Endothelial cell of umbilical vein (primary cell): ENCODE measurements around the gene ZPR1. TPM values are rescaled to one million over a fixed set of nuclear protein-coding genes. Genes with fewer than 3 reads are reported as not detected.

Experiments used
- BruUV-seq: library from RNA; stranded (reverse); fragments of 400-500 nt; replicated peaks from 2 replicates; lab custom pipeline; 2021; lab: Mats Ljungman, UMichigan
- CTCF ChIA-PET: fragments of 300-600, 350-600 bp; sonication (Branson Sonifier 250); formaldehyde crosslinking; loops from one replicate; lab custom pipeline; 2021; ENCODE audit warnings: antibody characterized with exemption, inconsistent platforms; lab: Charles Lee
- POLR2A ChIA-PET: fragments of 300-600, 350-600 bp; sonication (Branson Sonifier 250); formaldehyde crosslinking; loops from one replicate; lab custom pipeline; 2021; ENCODE audit warnings: antibody characterized with exemption, inconsistent platforms; lab: Charles Lee
- DNase-seq: peaks from one replicate; pipeline ENCODE4 v3.0.0-alpha.2; 2011; ENCODE audit warnings: low read depth, low spot score
- FAIRE-seq: peaks from 2 replicates; lab custom pipeline; 2011; peaks lifted over from hg19 to GRCh38; lab: Jason Lieb, UNC
- H2AFZ ChIP-seq: 2 replicates; pipeline ENCODE4 v1.6.0; 2012; ENCODE audit warnings: low read depth, low read length, control low read depth, inconsistent platforms
- H3K27ac ChIP-seq: 2 replicates; pipeline ENCODE4 v1.5.1; 2011; ENCODE audit warnings: low read depth, mild to moderate bottlenecking, control low read depth, low read length, moderate library complexity; ENCODE audit not compliant: insufficient read depth
- H3K27me3 ChIP-seq, 2 experiments: 2 replicates each; pipeline versions ENCODE4 v1.6.0 to v1.6.1; 2011; ENCODE audit warnings: low read length in 2 of 2, mixed read lengths in 1 of 2; ENCODE audit not compliant: control insufficient read depth in 2 of 2, insufficient read depth in 2 of 2
- H3K36me3 ChIP-seq, 2 experiments: 2 replicates in 1 of 2; 3 replicates in 1 of 2; pipeline ENCODE4 v1.5.1; 2011; ENCODE audit warnings: low read length in 2 of 2, mild to moderate bottlenecking in 1 of 2, moderate library complexity in 1 of 2; ENCODE audit not compliant: control insufficient read depth in 2 of 2, insufficient read depth in 2 of 2; ENCODE audit errors: extremely low read depth in 1 of 2
- H3K4me1 ChIP-seq: 3 replicates; pipeline ENCODE4 v1.5.1; 2011; ENCODE audit warnings: mild to moderate bottlenecking, low read length; ENCODE audit not compliant: control insufficient read depth, insufficient read depth; ENCODE audit errors: extremely low read depth
- H3K4me2 ChIP-seq: 2 replicates; pipeline ENCODE4 v1.6.1; 2011; ENCODE audit warnings: low read length, control low read depth, mixed read lengths; ENCODE audit not compliant: insufficient read depth
- H3K4me3 ChIP-seq, 3 experiments: fragments of 200-600 bp in 1 of 3; sonication (generic), shearing (Covaris generic) in 1 of 3; replicated peaks in 1 of 3; 2 replicates each; pipeline ENCODE4 v1.5.1; 2011 to 2016; ENCODE audit warnings: control low read depth in 3 of 3, low read length in 3 of 3, mild to moderate bottlenecking in 2 of 3, inconsistent platforms in 1 of 3, low read depth in 1 of 3, moderate library complexity in 1 of 3; ENCODE audit not compliant: insufficient read depth in 1 of 3
- H3K79me2 ChIP-seq: 2 replicates; pipeline ENCODE4 v1.6.0; 2012; ENCODE audit warnings: low read length, inconsistent platforms; ENCODE audit not compliant: control insufficient read depth, insufficient read depth
- H3K9ac ChIP-seq: replicated peaks from 2 replicates; pipeline ENCODE3; 2011; ENCODE audit warnings: low read length, control low read depth; ENCODE audit not compliant: insufficient read depth; ENCODE audit errors: extremely low read depth
- H3K9me1 ChIP-seq: replicated peaks from 3 replicates; pipeline ENCODE4 v1.6.0; 2011; ENCODE audit warnings: mild to moderate bottlenecking, low read length; ENCODE audit not compliant: control insufficient read depth, insufficient read depth; ENCODE audit errors: extremely low read depth
- H3K9me3 ChIP-seq: replicated peaks from 2 replicates; pipeline ENCODE4 v1.5.1; 2012; ENCODE audit warnings: low read length, inconsistent platforms; ENCODE audit not compliant: control insufficient read depth, insufficient read depth
- H4K20me1 ChIP-seq: replicated peaks from 2 replicates; pipeline ENCODE3; 2011; ENCODE audit warnings: mild to moderate bottlenecking, low read length; ENCODE audit not compliant: control insufficient read depth, insufficient read depth; ENCODE audit errors: extremely low read depth
- CTCF ChIP-seq, 2 donors: IDR thresholded peaks; 1 replicate in 1 of 2; 2 replicates in 1 of 2; pipeline ENCODE4 v1.5.1; 2011; ENCODE audit warnings: low read length in 2 of 2, mild to moderate bottlenecking in 2 of 2, moderate library complexity in 2 of 2, control low read depth in 1 of 2, inconsistent platforms in 1 of 2, low read depth in 1 of 2; ENCODE audit not compliant: insufficient read depth in 1 of 2; ENCODE audit errors: extremely low read depth in 1 of 2
- EZH2 ChIP-seq: IDR thresholded peaks from 2 replicates; pipeline ENCODE4 v1.6.1; 2012; ENCODE audit warnings: borderline replicate concordance, low read depth, mild to moderate bottlenecking, moderate library complexity, low read length, inconsistent platforms; ENCODE audit not compliant: severe bottlenecking
- FOS ChIP-seq: IDR thresholded peaks from 2 replicates; pipeline ENCODE4 v1.6.1; 2011; ENCODE audit warnings: mild to moderate bottlenecking, low read length, moderate library complexity, borderline replicate concordance; ENCODE audit not compliant: insufficient read depth
- GATA2 ChIP-seq: IDR thresholded peaks from 2 replicates; pipeline ENCODE4 v1.7.0; 2011; ENCODE audit warnings: low read depth, mild to moderate bottlenecking, moderate library complexity, mixed read lengths, low read length; ENCODE audit not compliant: insufficient read length, insufficient read depth
- JUN ChIP-seq: IDR thresholded peaks from 2 replicates; pipeline ENCODE4 v1.6.1; 2011; ENCODE audit warnings: borderline replicate concordance, low read depth; ENCODE audit not compliant: insufficient read length, insufficient read depth
- MAX ChIP-seq: IDR thresholded peaks from 2 replicates; pipeline ENCODE4 v1.6.1; 2011; ENCODE audit not compliant: insufficient read depth, insufficient read length
- MYC ChIP-seq: IDR thresholded peaks from one replicate; pipeline ENCODE4 v1.6.1; 2011; ENCODE audit warnings: mild to moderate bottlenecking, low read depth, low read length
- POLR2A ChIP-seq: IDR thresholded peaks from 2 replicates; pipeline ENCODE4 v1.6.1; 2012; ENCODE audit warnings: low read depth, mild to moderate bottlenecking, control low read depth, low read length
- POLR2AphosphoS5 ChIP-seq: IDR thresholded peaks from 2 replicates; pipeline ENCODE4 v1.6.1; 2012; ENCODE audit warnings: low read depth, mild to moderate bottlenecking, control low read depth, low read length, moderate library complexity; ENCODE audit not compliant: insufficient read depth
- dilution Hi-C: fragments of 300-500 bp; cut with MboI; formaldehyde crosslinking; loops from one replicate; pipeline ENCODE4 v1.15.0; 2019; ENCODE audit warnings: low sequenced_read_pairs; ENCODE audit not compliant: extremely low pct_ligation_motif_present
- intact Hi-C: fragments of 100-400 bp; cut with micrococcal nuclease; formaldehyde crosslinking; loops from one replicate; pipeline ENCODE4 v1.10.0; 2022
- polyA plus RNA-seq, 4 experiments: library from polyadenylated mRNA; depleted of rRNA in 3 of 4; stranded (reverse) in 3 of 4; unstranded in 1 of 4; fragments of >200 nt; gene quantifications; 2 replicates each; pipeline versions ENCODE4 v1.2.1 to v1.2.3, GENCODE V29; 2011 to 2012; ENCODE audit warnings: missing spikeins in 1 of 4
- total RNA-seq: library from RNA; stranded (reverse); gene quantifications from 2 replicates; pipeline ENCODE4 v1.2.3, GENCODE V29; 2021

ZPR1 gene
- total and polyA plus RNA-seq, 2 donors (not counting 3 experiments of a cell fraction or from before 2014, with no cell fraction given), result 22.6 to 54.5 TPM

GRCh38 chr11:116825434-116825833 lies 37.6 kb upstream of the ZPR1 start:
- no peaks in the 10 kb centered on the region for H3K79me2 ChIP-seq
- DNase-seq, result no peak
- no peaks in the 10 kb centered on the region for H3K9me1 ChIP-seq
- H3K9ac ChIP-seq, result no peak overlapping the region
- no TSS peak for BruUV-seq
- ChIA-PET CTCF (interaction anchor here (3.7 kb wide), 1 partner anchor 11 kb away, joined by 22 read pairs; the partner anchor contains the start of gene APOA1), POLR2A (no interaction called here)
- no peak overlapping the region for H3K4me3 ChIP-seq
- no peaks in the 10 kb centered on the region for H3K27me3 ChIP-seq
- no peaks in the 10 kb centered on the region for H3K4me1 ChIP-seq
- no peaks in the 10 kb centered on the region for H3K36me3 ChIP-seq
- no peak for FAIRE-seq
- TF ChIP-seq POLR2A, result no peak
- no peak for TF ChIP-seq GATA2
- H2AFZ ChIP-seq, result no peak overlapping the region
- no peaks in the 10 kb centered on the region for H4K20me1 ChIP-seq
- H3K4me2 ChIP-seq, result no peak overlapping the region
- intact Hi-C loops (no loop called here), dilution Hi-C loops (no loop called here)
- H3K9me3 ChIP-seq, result no peaks in the 10 kb centered on the region
- H3K27ac ChIP-seq, result no peak overlapping the region

DNA sequence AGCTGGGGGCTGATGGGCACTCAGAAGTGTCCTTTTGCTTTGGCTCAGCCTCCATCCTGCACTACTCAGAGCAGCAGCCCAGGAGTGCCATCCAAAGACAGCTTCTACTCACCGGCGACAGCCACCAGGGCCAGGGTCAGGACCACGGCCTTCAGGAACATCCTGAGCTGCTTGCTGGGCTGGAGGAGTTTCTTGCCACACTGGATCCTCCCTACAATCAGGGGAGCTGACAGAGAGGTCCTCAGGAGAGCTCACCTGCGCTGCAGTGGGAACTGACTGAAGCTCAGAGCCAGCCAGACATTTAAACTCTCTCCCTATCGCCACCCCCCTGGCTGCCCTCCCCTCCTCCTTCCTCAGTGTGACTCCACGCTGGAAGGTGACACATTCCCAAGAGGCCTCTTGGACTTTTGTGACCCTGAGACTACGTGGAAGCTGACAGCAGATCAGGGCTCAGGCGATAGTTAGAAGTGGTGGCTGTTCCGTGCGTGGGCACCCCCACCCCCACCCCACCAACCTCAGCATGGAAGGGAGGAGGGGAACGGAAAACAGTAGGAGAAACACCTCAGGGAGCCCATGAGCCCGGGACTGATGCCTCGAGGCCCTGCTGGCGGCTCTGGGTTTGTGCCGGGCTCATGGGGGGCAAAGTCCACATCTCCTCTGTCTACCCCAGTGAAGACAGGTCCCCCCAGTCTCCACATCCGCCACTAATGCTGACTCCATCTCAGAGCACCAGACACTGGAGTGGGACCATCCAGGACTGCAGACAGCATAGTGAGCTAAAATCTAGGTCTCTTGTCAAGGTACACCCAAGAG lies 35.4 kb upstream of the ZPR1 start, which contains the start of gene APOA4:
Gene APOA4, minus strand, starts transcription at position 274 of the 813 bp plus-strand sequence. Its CDS starts 113 bp downstream, at position 161.
- dilution Hi-C loops (no loop called here), intact Hi-C loops (no loop called here)
- Histone ChIP-seq H3K9ac (no peak within 1 kb of the TSS), H3K4me1 (no peaks in the 10 kb centered on the region), H4K20me1 (no peaks in the 10 kb centered on the region), H3K9me1 (no peaks in the 10 kb centered on the region), H3K27ac (no peak within 1 kb of the TSS), H3K4me2 (no peak within 1 kb of the TSS), H3K79me2 (no peaks in the 10 kb centered on the region), H3K4me3 (no peak within 1 kb of the TSS), H3K27me3 (no peaks in the 10 kb centered on the region), H2AFZ (no peak within 1 kb of the TSS), H3K9me3 (no peaks in the 10 kb centered on the region), H3K36me3 (no peaks in the 10 kb centered on the region)
- DNase-seq (no peak), FAIRE-seq (no peak)
- POLR2A ChIA-PET, result no interaction called here
- BruUV-seq, result no TSS peak
- no peak for TF ChIP-seq POLR2A
- no peak for TF ChIP-seq MYC
- TF ChIP-seq GATA2, result no peak
- TF ChIP-seq FOS, result no peak
- no peak for TF ChIP-seq MAX
- no peak for TF ChIP-seq JUN
- TF ChIP-seq CTCF (IDR thresholded peaks at IDR 0.05; ENCODE audit: extremely low read depth in 1 of 2, insufficient read depth in 1 of 2, low read depth in 1 of 2, low read length in 2 of 2), result no peak
- no peak for TF ChIP-seq POLR2AphosphoS5
- no peak for TF ChIP-seq EZH2
- CTCF ChIA-PET, result interaction anchor here (3.6 to 3.7 kb wide), 2 partner anchors 13 to 32 kb away, joined by 22 to 30 read pairs; partner anchors contain the start of genes APOA1 and APOA5
